DND-41 (cell line): ENCODE data around the gene BORCS5.

ENCODE experiments used
- EZH2 ChIP-seq: IDR thresholded peaks from 3 replicates; pipeline ENCODE4 v1.6.1; 2012; ENCODE audit warnings: borderline replicate concordance, low read depth, mild to moderate bottlenecking, moderate library complexity, low read length, inconsistent platforms; ENCODE audit not compliant: severe bottlenecking
- TF ChIP-seq, protein P1 (sequence below): IDR thresholded peaks from 2 replicates; pipeline ENCODE4 v1.5.1; 2012; ENCODE audit warnings: borderline replicate concordance, low read length, moderate library complexity, mild to moderate bottlenecking; ENCODE audit not compliant: poor library complexity, severe bottlenecking; ENCODE audit errors: extremely low read depth

DNA sequence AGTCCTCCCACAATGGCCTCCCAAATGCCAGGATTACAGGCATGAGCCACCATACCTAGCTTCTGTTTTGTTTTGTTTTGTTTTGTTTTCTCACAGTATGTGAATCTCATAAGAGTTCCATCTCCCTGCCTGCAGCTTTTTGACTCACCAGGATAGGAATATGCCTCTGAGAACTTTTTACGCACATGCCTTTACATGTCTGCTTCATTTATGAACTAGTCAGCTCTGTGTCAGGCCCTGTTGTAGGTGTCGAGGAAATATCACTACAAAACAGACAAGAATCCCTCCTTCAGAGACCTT is 89.0 kb downstream of the BORCS5 start:
- TF ChIP-seq, protein P1, sequence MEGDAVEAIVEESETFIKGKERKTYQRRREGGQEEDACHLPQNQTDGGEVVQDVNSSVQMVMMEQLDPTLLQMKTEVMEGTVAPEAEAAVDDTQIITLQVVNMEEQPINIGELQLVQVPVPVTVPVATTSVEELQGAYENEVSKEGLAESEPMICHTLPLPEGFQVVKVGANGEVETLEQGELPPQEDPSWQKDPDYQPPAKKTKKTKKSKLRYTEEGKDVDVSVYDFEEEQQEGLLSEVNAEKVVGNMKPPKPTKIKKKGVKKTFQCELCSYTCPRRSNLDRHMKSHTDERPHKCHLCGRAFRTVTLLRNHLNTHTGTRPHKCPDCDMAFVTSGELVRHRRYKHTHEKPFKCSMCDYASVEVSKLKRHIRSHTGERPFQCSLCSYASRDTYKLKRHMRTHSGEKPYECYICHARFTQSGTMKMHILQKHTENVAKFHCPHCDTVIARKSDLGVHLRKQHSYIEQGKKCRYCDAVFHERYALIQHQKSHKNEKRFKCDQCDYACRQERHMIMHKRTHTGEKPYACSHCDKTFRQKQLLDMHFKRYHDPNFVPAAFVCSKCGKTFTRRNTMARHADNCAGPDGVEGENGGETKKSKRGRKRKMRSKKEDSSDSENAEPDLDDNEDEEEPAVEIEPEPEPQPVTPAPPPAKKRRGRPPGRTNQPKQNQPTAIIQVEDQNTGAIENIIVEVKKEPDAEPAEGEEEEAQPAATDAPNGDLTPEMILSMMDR: no peak
- no peak for TF ChIP-seq EZH2
